ENCODE measurements around the gene APCDD1L. TPM values are rescaled to one million over a fixed set of nuclear protein-coding genes. Genes with fewer than 3 reads are reported as not detected.

Gene APCDD1L
- total RNA-seq, 3 donors from 2014 or later = not detected

DNA sequence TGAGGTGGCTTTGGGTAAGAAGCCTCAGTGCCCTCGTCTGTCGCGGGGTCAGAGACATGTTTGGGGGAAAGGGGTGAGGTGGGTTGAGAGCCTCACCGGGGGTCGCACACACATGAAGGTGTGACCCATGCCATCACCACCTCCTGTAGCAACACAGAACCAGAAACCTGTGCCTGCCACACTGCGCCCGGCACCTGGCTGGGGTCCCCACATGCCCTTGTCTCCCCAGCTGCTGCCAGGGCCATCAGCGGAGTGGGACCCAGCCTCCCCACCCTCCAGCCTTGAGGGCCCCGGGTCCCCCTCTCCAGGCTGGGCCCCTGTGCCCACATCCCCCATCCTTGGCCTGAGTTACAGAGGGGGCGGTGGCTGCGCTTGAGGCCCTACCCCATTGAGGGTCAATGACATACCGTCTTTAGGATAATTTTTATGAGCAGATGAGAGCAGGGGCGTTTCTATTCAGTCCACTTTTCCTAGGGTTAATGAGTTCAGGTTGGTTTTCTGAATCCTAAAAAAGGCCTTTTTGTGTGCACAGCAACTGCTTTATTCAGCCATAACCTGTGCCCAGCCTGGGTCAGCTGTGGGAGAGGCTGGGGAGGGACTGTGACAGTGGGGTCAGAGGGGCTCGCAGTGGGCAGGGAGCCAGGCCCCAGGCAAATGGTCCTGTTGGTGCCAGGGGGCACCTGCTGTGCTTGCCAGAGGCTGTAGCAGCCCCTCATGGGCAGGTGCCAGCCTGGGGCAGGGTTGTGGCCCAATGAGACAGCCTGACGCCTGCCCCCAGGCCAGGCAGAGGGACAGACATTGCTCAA is 19.4 kb downstream of the APCDD1L start:
- Mint-ChIP-seq H3K4me3 (no peak overlapping the region), H3K4me1 (ENCODE audit: low read depth) (no peaks in the 10 kb centered on the region), H3K36me3 (ENCODE audit: insufficient read depth) (no peaks in the 10 kb centered on the region), H3K9me3 (no peaks in the 10 kb centered on the region), H3K27me3 (ENCODE audit: low read depth) (no peaks in the 10 kb centered on the region)
- ATAC-seq (no peak), DNase-seq (no peak)

DNA sequence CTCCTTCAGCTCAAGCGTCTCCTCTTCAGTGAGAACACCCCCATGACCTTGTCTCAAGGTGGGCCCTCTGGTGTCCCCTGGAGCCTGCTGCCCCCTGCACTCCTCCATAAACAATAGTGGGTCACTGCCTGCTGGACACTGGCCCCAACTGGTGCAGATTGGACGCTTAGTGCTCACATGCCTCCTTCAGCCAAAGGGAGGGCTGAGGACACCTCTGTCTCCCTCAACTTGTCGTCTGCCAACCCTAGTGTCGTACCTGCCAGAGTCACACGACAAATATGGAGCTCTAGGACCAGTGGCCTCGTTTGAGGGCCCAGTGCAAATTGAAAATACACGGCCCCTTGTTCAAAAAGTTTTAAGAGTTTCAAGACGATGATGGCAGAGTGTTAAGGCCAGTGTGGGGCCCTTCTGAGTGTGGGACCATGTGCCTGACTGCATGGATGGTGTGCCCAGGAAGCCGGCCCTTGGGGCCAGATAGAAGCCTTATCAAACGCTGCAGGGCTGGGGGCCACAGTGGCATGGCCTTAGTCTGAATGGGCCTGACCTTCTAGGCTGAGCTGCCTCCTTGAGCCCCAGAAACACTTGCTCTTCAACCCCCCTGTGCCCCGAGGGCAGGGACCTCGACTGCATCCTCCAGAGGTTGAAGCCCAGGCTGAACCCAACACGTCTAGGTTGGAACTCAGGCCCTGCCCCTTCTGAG is 20.1 kb downstream of the APCDD1L start:
- Mint-ChIP-seq H3K4me1 (ENCODE audit: low read depth) (no peaks in the 10 kb centered on the region), H3K4me3 (no peak overlapping the region), H3K9me3 (no peaks in the 10 kb centered on the region), H3K27me3 (ENCODE audit: low read depth) (no peaks in the 10 kb centered on the region), H3K36me3 (ENCODE audit: insufficient read depth) (no peaks in the 10 kb centered on the region)
- ATAC-seq (no peak), DNase-seq (no peak)

DNA sequence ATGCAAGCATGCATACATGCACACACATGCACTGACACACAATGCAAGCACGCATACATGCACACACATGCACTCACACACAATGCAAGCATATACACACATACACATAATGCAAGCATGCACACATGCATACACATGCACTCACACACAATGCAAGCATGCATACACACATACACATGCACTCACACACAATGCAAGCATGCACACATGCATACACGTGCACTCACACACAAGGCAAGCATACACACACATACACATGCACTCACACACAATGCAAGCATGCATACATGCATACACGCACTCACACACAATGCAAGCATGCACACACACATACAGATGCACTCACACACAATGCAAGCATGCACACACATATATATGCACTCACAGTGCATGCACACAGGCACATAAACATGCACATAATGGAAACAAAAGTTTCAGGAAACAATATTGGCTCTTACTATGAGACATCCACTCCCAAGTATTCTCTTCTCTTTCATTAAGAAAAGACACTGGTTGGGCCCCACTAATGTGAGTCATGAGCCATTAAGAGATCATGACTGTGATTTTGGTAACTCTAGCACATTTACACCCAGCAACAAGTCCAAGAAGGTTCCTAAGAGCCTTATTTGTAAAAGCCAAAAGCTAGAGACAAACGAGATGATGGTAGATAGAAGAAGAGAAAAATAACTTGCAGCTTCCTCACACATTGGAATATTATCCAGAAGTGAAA is 22.2 kb downstream of the APCDD1L start:
- Mint-ChIP-seq H3K9me3 (peaks cover 6% of the 10 kb centered on the region), H3K4me1 (ENCODE audit: low read depth) (no peaks in the 10 kb centered on the region), H3K4me3 (no peak overlapping the region), H3K36me3 (ENCODE audit: insufficient read depth) (no peaks in the 10 kb centered on the region), H3K27me3 (ENCODE audit: low read depth) (peaks cover 7% of the 10 kb centered on the region)
- DNase-seq (no peak), ATAC-seq (no peak)

DNA sequence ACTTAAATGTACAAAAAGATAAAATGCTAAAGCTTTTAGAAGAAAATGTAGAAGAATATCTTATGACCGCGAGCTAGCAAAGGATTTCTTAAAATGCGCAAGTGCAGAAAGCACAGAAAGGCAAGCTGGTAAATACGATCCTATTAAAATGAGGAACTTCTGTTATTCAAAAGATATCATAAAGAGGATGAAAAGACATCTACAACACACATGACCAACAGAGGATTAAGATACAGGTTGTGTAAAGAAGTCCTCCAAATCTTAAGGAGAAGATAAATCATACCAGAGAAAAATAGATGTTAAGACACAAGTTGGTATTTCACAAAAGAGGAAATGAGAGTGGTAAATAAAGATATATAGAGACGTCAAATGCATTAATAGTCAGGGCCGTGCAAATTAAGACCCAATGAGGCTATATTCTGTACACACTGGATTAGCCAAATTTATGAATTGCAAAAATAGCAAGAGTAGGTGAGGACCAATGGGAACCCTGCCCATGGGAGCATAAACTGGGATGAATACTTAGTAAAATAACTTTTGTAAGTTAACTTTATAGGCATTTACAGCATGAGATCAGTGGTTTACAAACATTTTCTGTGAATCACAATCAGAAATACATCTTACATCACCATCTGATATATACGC is 23.0 kb downstream of the APCDD1L start:
- H3K9me3 Mint-ChIP-seq = peaks cover 6% of the 10 kb centered on the region
- no peaks in the 10 kb centered on the region for H3K36me3 Mint-ChIP-seq (ENCODE audit: insufficient read depth)
- H3K4me1 Mint-ChIP-seq (ENCODE audit: low read depth) = no peaks in the 10 kb centered on the region
- DNase-seq (no peak), ATAC-seq (no peak)
- H3K27me3 Mint-ChIP-seq (ENCODE audit: low read depth) = peaks cover 7% of the 10 kb centered on the region
- H3K4me3 Mint-ChIP-seq = no peak overlapping the region

DNA sequence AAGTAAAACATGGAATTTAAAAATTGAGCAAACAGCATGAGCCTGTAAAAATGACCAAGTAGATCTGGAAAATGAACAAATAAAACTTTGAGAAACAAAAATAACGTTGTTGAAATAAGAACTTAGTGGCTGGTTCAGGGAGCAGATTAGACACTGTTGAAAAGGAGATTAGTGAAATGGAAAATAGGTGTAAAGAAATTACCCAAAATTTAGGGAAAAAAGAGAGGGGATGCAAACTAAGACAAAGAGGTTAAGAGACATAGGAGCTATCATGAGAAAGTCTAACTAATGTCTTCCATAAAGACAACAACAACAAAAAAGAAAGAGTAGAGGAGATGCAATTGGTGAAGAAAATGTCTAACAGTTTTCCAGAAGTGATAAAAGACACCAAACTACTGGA is 29.0 kb downstream of the APCDD1L start:
- no peak for DNase-seq
- Mint-ChIP-seq H3K4me3 (no peak overlapping the region), H3K9me3 (peaks cover 19% of the 10 kb centered on the region), H3K4me1 (ENCODE audit: low read depth) (peaks cover 4% of the 10 kb centered on the region), H3K27me3 (ENCODE audit: low read depth) (peaks cover 17% of the 10 kb centered on the region), H3K36me3 (ENCODE audit: insufficient read depth) (peaks cover 3% of the 10 kb centered on the region)
- no peak for ATAC-seq

DNA sequence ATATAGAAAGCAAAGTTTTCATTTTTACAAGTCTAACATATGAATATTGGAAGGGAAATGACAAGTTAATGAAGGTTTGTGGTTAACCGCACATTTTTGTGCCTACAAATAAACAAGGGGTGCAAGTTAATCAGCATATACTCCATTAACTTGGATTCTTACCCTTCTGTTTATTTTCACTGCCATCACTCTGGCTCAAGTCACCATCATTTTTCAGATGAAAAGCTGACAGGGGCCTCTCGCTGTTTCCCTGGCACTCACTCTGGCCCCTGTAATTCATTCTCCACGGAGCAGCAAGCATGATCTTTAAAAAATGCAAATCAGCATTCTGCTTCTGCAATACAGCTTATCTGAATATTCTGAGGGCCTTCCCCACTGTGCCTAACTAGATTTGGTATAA is 29.8 kb downstream of the APCDD1L start:
- Mint-ChIP-seq H3K27me3 (ENCODE audit: low read depth) (peaks cover 17% of the 10 kb centered on the region), H3K4me1 (ENCODE audit: low read depth) (peaks cover 4% of the 10 kb centered on the region), H3K36me3 (ENCODE audit: insufficient read depth) (peaks cover 3% of the 10 kb centered on the region), H3K4me3 (no peak overlapping the region), H3K9me3 (peaks cover 19% of the 10 kb centered on the region)
- ATAC-seq (no peak), DNase-seq (no peak)

DNA sequence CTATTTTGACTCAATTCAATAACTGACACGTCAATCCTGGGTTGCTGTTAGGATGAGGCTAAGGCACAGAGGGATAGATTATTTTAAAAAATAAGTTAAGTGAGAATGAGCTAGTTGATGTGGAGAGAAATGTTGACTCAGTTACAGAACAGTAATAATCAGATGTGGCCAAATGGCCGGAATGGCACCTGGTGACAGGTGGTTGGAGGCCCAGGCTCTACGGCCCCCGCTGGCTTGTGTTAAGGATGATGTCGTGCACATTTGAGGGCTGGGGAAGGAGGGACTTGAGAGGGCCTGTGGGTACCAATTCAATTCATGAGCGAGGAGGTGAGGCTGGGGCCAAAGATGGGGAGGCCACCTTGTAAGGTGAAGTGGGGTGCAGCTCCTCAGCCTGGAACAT is 31.7 kb downstream of the APCDD1L start:
- peaks cover 4% of the 10 kb centered on the region for H3K4me1 Mint-ChIP-seq (ENCODE audit: low read depth)
- no peak overlapping the region for H3K4me3 Mint-ChIP-seq
- ATAC-seq (no peak), DNase-seq (no peak)
- H3K9me3 Mint-ChIP-seq = peaks cover 13% of the 10 kb centered on the region
- peaks cover 5% of the 10 kb centered on the region for H3K36me3 Mint-ChIP-seq (ENCODE audit: insufficient read depth)
- peaks cover 11% of the 10 kb centered on the region for H3K27me3 Mint-ChIP-seq (ENCODE audit: low read depth)

DNA sequence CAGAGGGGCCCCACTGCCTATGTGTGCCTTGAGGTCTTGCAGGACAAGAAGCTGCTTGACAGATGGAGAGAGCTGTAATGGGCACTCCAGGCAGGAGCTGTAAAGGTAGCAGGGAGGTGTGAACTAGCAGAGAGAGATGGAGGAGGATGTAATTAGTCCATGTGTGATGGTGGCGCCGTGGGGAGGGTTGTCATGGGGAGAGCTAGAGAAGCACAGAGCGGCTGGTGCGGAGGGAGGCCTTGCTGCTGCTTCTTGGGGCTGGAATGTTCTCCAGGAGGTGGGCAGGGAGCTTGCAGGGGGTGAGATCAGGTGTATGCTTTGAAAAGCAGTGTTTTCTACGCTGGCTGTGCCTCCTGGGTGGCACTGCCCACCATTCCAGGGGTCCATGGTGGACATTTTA is 32.1 kb downstream of the APCDD1L start:
- no peak for DNase-seq
- peaks cover 10% of the 10 kb centered on the region for H3K27me3 Mint-ChIP-seq (ENCODE audit: low read depth)
- peaks cover 4% of the 10 kb centered on the region for H3K4me1 Mint-ChIP-seq (ENCODE audit: low read depth)
- peaks cover 13% of the 10 kb centered on the region for H3K9me3 Mint-ChIP-seq
- no peak overlapping the region for H3K4me3 Mint-ChIP-seq
- peaks cover 7% of the 10 kb centered on the region for H3K36me3 Mint-ChIP-seq (ENCODE audit: insufficient read depth)
- ATAC-seq = no peak

DNA sequence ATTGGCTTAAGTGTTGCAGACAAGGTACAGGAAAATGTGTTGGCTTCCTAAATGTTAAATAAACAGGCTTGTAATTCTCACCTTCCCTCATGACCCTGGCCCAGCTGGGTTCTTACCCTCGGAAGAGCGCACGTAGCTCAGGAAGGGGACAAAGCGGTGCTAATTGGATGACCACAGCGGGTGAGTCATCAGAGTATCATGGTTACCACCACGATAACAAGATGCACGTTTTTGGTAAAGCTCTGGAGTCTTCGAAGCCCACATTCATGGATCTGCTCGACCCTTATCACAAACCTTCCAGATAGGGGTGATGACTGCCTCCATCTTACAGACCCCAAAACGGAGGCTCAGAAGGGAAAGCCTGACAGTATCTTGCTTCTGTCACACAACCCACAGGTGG is 32.8 kb downstream of the APCDD1L start:
- H3K9me3 Mint-ChIP-seq = peaks cover 13% of the 10 kb centered on the region
- H3K36me3 Mint-ChIP-seq (ENCODE audit: insufficient read depth) = peaks cover 7% of the 10 kb centered on the region
- peaks cover 10% of the 10 kb centered on the region for H3K27me3 Mint-ChIP-seq (ENCODE audit: low read depth)
- no peak for ATAC-seq
- H3K4me3 Mint-ChIP-seq = no peak overlapping the region
- DNase-seq = no peak
- peaks cover 4% of the 10 kb centered on the region for H3K4me1 Mint-ChIP-seq (ENCODE audit: low read depth)

DNA sequence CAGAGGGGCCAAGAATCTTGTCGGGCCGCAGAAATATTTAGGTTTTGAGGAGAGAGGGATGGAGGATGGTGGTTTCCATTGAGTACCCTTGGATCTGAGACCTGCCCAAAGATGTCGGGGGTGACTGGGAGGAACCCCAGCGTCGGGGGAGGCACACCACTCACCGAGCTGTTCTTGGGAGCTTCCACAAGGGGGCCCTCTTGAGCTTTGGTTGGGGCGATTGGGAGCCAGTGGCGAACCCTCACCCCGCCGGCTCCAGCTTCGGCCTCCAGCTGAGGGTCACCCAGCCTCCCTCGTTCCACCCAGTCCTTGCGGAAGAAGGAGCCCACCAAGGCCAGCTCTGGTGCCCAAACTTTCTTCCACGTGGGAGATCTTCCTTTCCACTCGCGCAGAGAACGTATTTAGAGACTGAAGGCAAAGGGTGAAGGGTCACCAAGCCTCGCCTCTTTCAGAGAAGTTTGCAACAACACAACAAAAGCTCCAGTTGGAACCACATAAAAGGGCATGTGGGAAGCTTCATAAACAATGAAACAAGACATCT is 33.6 kb downstream of the APCDD1L start:
- no peak overlapping the region for H3K4me3 Mint-ChIP-seq
- DNase-seq (peak; percentile 30), ATAC-seq (peak; percentile 61 to 76)
- peaks cover 4% of the 10 kb centered on the region for H3K4me1 Mint-ChIP-seq (ENCODE audit: low read depth)
- H3K27me3 Mint-ChIP-seq (ENCODE audit: low read depth) = peaks cover 10% of the 10 kb centered on the region
- peaks cover 7% of the 10 kb centered on the region for H3K36me3 Mint-ChIP-seq (ENCODE audit: insufficient read depth)
- H3K9me3 Mint-ChIP-seq = peaks cover 13% of the 10 kb centered on the region

DNA sequence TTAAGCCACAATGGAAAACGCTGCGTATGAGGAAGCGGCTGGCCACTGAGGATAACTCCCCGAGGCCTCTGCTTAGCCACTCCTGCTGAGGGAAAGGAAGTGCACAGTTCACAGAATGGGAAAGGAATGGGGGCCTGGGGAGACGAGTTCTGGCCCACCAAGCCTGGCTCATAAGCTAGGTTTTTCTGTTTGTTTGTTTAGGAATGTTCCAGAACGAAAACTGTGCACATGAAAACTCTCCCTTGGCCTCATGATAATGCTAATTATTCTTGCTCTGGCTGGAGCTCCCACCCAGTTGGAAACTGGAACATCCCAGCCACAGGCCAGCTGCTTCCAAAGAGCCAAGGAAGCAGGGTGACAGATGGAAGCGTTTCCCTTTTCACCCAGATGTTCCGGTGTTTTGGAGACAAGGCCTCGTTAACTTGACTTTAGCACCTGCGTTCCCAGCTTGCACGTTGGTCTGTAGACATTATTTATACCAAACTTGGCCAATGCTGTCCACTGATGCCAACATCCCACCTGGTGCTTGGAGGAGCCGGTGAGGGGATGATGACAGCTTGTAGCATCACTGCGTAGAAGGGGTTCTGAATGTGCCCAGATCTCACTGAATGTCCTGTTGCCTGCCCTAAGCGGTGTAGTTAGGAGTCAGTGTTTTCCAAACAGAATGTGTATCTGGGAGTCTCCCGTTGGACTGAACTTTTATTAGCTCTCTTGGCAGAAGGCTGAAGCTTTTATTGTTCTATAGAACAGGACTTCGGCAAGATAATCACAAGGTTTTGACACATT is 34.5 kb downstream of the APCDD1L start:
- ATAC-seq (no peak), DNase-seq (no peak)
- H3K4me1 Mint-ChIP-seq (ENCODE audit: low read depth) = peaks cover 4% of the 10 kb centered on the region

DNA sequence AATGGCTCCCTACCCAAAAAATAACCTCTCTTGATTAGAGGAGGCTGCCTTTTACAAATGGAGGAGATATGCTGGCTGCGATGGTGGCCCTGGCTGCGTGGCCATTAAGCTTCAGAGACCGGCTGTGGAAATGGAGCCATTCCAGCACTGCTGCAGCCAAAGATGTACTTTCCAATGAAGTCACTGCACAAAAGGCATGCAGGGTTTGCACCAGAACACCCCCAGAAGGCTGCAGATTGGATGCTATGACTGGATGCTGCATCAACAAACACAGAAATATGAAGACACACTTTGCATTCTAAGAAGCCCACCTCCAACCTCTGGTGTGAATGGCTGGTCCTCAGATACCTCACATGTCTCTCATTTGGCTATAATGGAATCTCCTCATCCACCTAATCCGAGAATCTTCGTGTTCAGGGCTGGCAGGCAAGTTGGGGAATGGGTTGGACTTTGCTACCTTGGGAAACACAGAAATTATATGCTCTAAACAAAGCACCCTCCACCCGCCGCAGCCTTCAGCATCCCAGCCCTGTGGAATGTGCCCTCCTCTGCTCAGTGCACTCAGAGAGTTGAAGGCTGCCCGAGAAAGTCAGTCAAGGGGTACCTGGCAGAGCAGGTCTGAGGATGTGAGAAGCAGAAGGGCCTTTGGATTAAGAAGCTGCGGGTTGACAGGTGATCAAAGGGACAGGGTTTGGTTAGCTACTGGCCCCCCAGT is 35.3 kb downstream of the APCDD1L start:
- no peak overlapping the region for H3K4me3 Mint-ChIP-seq
- H3K9me3 Mint-ChIP-seq = no peaks in the 10 kb centered on the region
- peaks cover 4% of the 10 kb centered on the region for H3K4me1 Mint-ChIP-seq (ENCODE audit: low read depth)
- ATAC-seq (no peak), DNase-seq (no peak)
- peaks cover 6% of the 10 kb centered on the region for H3K27me3 Mint-ChIP-seq (ENCODE audit: low read depth)
- H3K36me3 Mint-ChIP-seq (ENCODE audit: insufficient read depth) = peaks cover 5% of the 10 kb centered on the region

More for the DNA sequence above, 34.5 kb downstream of the APCDD1L start:
- H3K4me3 Mint-ChIP-seq = no peak overlapping the region
- peaks cover 6% of the 10 kb centered on the region for H3K27me3 Mint-ChIP-seq (ENCODE audit: low read depth)
- peaks cover 5% of the 10 kb centered on the region for H3K36me3 Mint-ChIP-seq (ENCODE audit: insufficient read depth)
- peaks cover 5% of the 10 kb centered on the region for H3K9me3 Mint-ChIP-seq
